ENCODE measurements around the gene STK11IP.

- no peak for TF ChIP-seq CTCF (conservative IDR thresholded peaks at IDR 0.05; ENCODE audit: low read depth, low read length)
- no peak for TF ChIP-seq MAFK (IDR thresholded peaks at IDR 0.05; ENCODE audit: low read depth, low read length)
- no peak for TF ChIP-seq POLR2A (IDR thresholded peaks at IDR 0.05; ENCODE audit: low read depth, low read length)
- TF ChIP-seq ELK1 (IDR thresholded peaks at IDR 0.05; ENCODE audit: borderline replicate concordance, low read depth, low read length), result no peak
- TF ChIP-seq USF2 (IDR thresholded peaks at IDR 0.05; ENCODE audit: low read depth, low read length), result no peak
- TF ChIP-seq RAD21 (IDR thresholded peaks at IDR 0.05; ENCODE audit: low read length), result no peak
- TF ChIP-seq BHLHE40 (IDR thresholded peaks at IDR 0.05; ENCODE audit: low read depth, low read length), result no peak
- TF ChIP-seq NFE2L2 (IDR thresholded peaks at IDR 0.05; ENCODE audit: low read depth, low read length), result no peak
- no peak for TF ChIP-seq CEBPB (IDR thresholded peaks at IDR 0.05; ENCODE audit: low read depth, low read length)
- no peak for TF ChIP-seq FOS (IDR thresholded peaks at IDR 0.05; ENCODE audit: low read depth, low read length)
- no peak for TF ChIP-seq RCOR1 (IDR thresholded peaks at IDR 0.05; ENCODE audit: insufficient replicate concordance, low read length)
- TF ChIP-seq SMC3 (IDR thresholded peaks at IDR 0.05; ENCODE audit: low read depth, low read length), result no peak
- TF ChIP-seq MAZ (IDR thresholded peaks at IDR 0.05; ENCODE audit: borderline replicate concordance, low read depth, low read length), result no peak
These were observed 23.0 kb upstream of the STK11IP start for GRCh38 chr2:219574484-219575311.

All from IMR-90 (cell line).